ENCODE data around the gene NME9.

Gene NME9

GRCh38 chr3:138282836-138283235 is 46.8 kb downstream of the NME9 start:
- DNase-seq (ENCODE audit: low read depth in 2 of 2) = no peak

- DNase-seq (ENCODE audit: low read depth in 2 of 2) = no peak
These were observed 48.1 kb downstream of the NME9 start for GRCh38 chr3:138281561-138281960.

GRCh38 chr3:138271189-138271794 is 58.4 kb downstream of the NME9 start:
- no peak for DNase-seq (ENCODE audit: low read depth in 2 of 2)

GRCh38 chr3:138270245-138270644 is 59.4 kb downstream of the NME9 start:
- DNase-seq (ENCODE audit: low read depth in 2 of 2) = no peak

- DNase-seq (ENCODE audit: low read depth in 2 of 2) = no peak
These were observed 62.6 kb downstream of the NME9 start for GRCh38 chr3:138267083-138267482.

GRCh38 chr3:138265745-138266144 is 63.9 kb downstream of the NME9 start:
- no peak for DNase-seq (ENCODE audit: low read depth in 2 of 2)

GRCh38 chr3:138263104-138263503 is 66.5 kb downstream of the NME9 start:
- DNase-seq (ENCODE audit: low read depth in 2 of 2) = no peak

GRCh38 chr3:138260611-138261010 is 69.0 kb downstream of the NME9 start:
- DNase-seq (ENCODE audit: low read depth in 2 of 2) = no peak

- DNase-seq (ENCODE audit: low read depth in 2 of 2) = no peak
These were observed 70.5 kb downstream of the NME9 start for GRCh38 chr3:138259126-138259525.

GRCh38 chr3:138257986-138258385 is 71.7 kb downstream of the NME9 start:
- DNase-seq (ENCODE audit: low read depth in 2 of 2) = no peak

- DNase-seq (ENCODE audit: low read depth in 2 of 2) = no peak
These were observed 73.6 kb downstream of the NME9 start for GRCh38 chr3:138256022-138256421.

- DNase-seq (ENCODE audit: low read depth in 2 of 2) = no peak
These were observed 75.4 kb downstream of the NME9 start for GRCh38 chr3:138254216-138254615.

GRCh38 chr3:138253609-138254008 is 76.0 kb downstream of the NME9 start:
- no peak for DNase-seq (ENCODE audit: low read depth in 2 of 2)
